DMS153 treated with DMSO at 0.1 percent for 48 hours (cell line): ENCODE data around the gene COPA.
A peak's percentile ranks its signal among the peaks of the same experiment; 100 is the strongest.
"Not testable (repeated sequence)": the region's sequence is repeated elsewhere in the genome, so short reads cannot be mapped to it uniquely, and the experiment has no call there.

ENCODE experiments used
- DNase-seq: peaks from one replicate; lab custom pipeline; 2025; ENCODE audit not compliant: unreplicated experiment; lab: John Stamatoyannopoulos, UW

The COPA gene

DNA sequence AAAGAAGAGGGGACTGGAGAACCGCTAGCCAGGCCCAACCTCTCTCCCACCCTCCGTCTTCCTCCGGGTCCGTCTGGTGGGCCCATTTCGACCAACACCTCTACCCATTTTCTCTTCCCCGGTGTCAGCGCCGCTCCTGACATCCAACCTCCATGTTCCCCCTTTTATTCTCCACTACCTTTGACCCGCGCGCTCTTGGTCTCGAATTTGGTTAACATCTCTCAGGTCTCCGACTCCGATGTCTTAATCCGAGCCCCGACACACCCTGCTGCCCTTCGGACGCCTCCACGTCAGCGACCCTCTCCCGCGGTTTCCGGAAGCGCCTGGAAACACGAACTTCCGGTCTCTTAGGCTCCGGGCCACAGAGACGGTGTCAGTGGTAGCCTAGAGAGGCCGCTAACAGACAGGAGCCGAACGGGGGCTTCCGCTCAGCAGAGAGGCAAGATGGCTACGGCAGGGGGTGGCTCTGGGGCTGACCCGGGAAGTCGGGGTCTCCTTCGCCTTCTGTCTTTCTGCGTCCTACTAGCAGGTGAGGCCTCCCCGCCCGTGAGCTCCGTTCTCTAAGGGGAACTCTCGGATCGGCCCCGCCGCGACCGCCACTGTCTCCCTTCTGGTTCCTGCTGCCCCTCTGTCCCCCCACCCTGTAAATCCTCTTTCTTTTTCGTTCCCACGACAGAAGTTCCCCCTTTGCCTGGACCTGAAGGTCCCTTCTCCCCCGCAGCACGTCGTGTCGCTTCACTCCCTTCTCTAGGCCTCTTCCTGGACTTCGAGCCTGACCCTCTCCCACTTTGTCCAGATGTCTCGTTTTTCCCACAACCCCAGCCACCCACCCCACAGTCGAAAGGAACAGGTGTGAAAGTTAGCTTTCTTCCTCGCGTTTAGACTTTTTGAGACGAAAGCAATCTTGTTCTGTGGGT is at the start of gene COPA, which contains the start of gene NCSTN:
TSS of gene COPA (minus strand) at position 298 of the 917 bp plus-strand sequence. CDS start at position 218, 80 bp downstream.
TSS of gene NCSTN (plus strand) at position 431 of the 917 bp plus-strand sequence. CDS start at position 445, 14 bp downstream.
- peak; percentile 90 for DNase-seq

DNA sequence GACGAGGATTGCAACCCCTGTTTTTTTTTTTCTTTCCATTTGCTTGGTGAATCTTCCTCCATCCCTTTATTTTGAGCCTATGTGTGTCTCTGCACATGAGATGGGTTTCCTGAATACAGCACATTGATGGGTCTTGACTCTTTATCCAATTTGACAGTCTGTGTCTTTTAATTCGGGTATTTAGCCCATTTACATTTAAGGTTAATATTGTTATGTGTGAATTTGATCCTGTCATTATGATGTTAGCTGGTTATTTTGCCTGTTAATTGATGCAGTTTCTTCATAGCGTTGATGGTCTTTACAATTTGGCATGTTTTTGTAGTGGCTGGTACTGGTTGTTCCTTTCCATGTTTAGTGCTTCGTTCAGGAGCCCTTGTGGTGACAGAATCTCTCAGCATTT is 45.4 kb upstream of the COPA start:
- DNase-seq = not testable (repeated sequence)

DNA sequence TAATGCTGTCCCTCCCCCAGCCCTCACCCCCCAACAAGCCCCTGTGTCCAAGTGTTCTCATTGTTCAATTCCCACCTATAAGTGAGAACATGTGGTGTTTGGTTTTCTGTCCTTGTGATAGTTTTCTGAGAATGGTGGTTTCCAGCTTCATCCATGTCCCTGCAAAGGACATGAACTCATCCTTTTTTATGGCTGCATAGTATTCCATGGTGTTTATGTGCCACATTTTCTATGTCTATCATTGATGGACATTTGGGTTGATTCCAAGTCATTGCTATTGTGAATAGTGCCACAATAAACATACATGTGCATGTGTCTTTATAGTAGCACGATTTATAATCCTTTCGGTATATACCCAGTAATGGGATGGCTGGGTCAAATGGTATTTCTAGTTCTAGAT is 41.8 kb upstream of the COPA start:
- DNase-seq = not testable (repeated sequence)

DNA sequence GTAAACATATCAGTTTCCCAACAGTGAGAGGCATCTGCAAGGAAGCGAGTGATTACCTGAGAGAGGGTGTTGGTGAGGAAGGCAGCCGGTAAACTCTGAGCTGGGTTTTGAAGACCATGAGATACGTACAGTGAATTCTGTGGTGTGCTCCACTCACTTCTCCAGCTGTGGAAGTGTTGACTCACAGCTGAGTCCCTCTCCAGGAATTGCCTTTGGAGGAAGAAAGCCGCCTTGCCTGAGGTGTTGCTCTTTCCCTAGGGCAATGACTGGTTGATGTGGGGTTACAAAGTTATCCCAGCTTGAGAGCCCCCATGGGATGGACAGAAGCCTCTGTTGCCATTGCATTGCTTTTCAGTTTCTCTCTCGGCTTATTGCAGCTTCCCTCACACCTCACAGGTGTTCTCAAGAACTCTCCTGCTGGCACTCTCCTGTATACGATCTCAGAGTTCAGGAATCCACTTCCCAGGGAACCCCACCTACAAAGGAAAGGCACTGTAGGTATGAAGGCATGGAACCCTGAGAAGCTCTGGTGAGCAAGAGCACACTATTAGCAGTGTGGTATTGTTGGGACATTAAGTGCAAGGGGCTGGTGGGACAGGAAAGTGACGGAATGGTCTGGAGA is 34.6 kb upstream of the COPA start:
- DNase-seq = no peak

DNA sequence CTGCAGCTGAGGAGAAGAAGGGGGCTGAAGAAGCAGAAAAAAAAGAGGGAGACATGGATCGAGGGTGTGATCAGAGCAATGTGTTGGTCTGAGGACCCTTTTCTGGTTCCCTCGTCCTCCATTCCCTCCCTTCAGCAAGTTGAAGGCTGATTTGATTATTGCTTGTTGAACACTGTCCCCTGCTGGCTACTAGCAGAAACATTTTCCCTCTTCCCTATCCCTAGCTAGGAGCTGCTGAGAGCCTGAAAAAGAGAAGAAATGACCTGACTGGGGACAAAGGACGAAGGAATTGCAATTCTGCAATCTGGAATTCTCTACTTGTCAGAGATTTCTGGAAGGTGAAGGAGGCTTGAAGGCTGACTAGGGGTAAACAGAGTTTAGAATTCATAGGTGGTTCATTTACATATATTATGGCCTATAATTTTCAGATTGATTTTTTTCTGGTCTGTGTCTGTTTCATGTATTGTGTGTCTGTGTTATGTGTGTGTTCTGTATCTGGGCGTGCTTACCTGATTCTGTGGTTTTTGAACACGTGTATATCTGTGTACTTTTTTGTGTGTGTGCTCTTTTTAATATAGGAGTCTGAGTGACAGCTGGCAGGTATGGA is 33.6 kb upstream of the COPA start:
- DNase-seq = peak; percentile 89

DNA sequence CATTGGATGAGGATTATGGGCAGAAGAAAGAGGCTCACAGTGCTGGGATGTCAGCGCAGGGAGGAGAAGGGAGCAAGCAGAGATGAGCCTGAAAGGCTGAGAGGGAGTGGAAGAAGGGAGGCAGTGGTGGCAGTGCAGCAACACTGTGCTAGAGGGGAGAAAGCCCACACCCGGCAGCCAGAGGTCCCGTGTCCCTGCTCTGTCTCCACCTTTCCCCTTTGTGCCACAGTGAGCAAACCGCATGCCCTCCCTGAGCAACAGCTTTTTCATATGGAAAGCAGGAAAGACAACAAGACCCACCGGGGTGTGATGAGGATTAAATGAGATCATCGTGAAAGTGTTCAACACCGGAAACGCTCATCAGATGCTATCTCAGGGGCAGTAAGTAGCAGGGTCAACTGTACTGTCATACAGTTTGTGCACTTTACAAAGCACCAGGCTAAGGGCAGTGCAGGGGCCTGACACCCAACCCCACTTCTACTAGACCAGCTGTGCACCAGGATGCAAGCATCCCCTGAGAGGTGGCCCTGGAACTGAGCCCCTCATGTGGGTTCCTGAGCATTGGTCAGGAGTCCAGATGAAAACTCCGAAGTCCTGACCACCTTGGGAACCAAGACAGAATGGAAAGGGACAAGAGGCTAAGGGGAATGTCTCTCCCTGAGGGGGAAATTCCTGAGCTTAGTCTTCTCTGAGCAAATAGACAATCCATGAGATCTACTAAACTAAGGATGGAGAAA is 32.9 kb upstream of the COPA start:
- DNase-seq = no peak

DNA sequence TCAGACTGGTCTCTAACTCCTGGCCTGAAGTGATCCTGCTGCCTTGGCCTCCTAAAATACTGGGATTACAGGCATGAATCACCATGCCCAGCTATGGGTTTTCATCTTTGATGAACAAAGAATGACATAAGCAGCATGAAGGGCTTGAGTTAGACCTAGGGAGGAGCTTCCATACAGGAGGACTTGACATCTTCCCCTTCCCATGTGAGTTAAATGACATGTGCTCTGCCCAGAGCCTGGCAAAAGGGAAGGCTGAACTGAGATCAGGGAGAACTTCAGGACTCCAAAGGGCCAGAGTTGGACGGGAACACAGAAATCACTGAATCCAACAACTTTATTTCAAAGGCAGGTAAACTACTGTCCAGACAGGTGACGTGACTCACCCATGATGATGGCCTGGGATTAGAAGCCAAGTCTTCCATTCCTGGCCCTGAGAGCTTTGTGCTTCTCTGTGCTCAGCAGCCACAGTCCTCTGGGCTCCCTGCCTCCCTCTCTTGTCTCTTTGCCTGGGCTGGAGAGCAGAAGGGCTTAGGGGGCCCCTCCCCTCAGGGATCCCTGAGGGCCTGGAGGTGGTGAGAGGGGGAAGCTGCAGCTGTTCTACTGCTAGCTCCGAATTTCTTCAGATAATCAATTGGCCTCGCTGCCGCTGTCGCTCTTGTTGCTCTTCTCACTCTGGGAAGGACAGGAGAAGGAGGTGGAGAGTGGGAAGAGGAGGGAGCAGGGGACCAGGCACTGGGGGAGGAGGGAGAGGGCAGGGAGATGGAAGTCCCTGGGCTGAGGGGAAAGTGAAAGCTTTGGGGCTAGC is 31.5 kb upstream of the COPA start:
- DNase-seq = no peak

DNA sequence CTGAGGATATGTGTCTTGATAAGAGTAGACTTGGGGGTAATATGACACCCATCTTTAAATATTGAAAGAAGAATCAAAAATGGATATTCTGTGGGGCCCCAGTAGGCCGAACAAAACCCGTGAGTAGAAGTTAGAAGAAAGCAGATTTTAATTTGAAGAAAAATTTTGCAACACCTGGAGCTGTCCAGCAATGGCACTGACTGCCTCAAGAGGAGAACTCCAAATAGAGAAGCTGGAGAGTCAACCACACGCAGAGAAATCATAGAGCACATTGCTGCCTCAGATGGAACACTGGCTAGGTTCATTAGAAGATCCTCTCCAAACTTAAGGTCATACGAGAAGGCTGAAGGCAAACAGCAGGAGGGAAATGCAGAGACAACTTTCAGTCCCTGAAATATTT is 30.6 kb upstream of the COPA start:
- no peak for DNase-seq

DNA sequence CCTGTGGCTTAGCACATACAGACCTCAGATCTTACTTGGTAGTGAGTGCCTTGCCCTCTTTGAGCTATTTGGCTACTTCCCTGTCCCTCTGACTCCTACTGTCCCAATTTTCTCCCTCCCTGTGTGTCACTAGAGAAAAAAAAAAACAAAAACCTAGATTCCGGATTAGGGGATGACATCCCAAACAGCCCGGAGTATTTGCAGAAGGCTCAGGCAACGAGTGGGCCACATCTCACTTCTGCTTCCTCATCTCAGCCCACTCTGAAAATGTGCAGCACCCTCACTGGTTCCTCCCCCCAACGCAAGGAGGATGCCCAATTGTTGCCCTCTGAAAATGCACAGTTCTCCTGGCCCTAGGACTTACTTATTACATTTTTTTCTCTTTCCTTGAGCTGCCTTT is 28.7 kb upstream of the COPA start:
- no peak for DNase-seq

DNA sequence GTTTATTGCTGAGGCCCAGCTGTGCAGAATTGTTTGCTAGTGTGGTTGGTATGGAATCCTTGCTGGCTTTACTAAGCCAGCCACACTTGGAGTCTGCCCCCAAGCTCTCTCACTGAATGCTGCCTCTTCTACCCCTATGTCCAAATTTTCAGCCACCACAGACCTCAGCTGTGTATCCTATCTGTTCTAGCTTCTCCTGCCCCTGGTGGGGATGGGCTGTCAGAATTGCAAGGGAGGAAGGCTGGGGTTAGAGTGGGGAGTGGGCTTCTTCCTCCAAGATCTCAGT is 28.2 kb upstream of the COPA start:
- DNase-seq = no peak

DNA sequence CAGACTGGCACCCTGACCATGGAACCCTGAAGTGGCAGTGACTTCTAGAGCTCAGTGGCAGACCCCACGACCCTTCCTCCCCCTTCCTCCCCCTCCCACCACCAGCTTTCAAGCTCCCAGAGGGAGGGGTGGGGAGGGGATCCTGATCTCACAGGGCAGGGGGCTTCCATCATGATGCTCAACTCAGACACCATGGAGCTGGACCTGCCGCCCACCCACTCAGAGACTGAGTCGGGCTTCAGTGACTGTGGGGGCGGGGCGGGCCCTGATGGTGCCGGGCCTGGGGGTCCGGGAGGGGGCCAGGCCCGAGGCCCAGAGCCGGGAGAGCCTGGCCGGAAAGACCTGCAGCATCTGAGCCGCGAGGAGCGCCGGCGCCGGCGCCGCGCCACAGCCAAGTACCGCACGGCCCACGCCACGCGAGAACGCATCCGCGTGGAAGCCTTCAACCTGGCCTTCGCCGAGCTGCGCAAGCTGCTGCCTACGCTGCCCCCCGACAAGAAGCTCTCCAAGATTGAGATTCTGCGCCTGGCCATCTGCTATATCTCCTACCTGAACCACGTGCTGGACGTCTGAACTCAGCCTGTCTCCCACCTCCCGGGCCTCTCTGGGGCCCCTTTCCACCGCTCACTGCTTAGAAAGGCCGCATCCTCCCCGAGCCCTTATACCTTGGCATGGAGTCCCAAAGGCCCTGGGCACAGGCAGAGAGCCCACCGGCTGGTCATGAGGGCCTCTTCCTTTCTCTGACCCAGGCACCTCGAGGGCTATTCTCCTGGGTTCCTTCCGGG is 27.7 kb upstream of the COPA start:
- no peak for DNase-seq

DNA sequence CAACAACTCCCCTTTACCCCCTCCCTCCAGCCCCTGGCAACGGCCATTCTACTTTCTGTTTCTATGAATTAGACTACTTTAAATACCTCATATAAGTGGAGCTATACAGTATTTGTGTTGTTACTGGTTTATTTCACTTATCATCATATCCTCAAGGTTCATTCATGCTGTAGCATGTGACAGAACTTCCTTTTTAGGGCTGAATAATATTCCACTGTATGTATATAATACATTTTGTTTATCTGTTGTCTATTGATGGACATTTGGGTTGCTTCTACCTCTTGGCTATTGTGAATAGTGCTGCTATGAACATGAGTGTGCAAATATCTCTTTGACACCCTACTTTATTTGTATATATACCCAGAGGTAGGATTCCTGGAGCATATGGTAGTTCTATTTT is 26.0 kb upstream of the COPA start:
- no peak for DNase-seq

DNA sequence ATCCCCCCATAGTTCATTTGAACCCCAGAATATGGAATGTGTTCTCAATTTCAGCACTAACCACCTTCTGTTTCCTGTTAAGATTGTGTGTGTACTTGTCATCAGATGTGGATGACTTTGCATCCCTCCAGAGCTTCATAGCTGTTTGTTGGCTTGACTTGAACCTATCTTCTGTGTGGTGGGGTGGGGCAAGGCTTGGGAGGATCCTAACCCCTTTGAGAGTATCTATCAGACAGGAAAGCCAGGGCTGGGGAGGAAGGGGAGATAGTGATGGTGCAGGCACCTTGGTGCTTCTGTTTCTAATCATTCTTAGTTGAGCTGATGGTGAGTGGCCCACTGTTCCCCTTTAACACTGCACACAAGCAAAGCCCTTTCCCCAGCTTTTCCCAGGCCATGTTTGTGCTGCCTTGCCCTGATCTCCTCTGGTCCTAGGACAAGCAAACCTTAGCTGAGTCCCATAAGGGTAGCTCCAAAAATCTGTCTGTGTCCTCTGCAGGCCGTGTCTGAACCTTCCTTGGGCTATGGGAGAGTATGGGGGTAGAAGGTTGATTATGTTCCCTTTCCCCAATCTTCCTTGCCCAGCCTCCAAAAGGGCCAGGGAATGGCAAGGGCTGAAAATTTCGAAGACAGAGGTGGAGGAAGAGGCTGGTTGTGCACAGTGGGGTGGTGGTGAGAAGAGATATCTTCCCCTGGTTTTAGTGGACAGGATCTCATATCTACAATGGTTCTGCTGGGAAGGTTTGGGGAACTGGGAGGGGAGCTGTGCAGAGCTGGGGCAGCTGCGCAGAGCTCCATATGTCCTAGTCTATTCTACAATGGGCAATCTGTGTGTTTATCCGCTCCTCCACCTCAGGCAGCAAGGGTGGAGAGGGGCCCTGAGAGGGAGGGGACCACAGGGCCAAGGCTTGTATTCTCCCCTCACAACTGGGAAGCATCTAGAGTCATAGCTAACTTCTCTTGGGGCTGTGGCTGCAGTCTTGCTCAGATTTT is 25.2 kb upstream of the COPA start:
- DNase-seq = no peak

DNA sequence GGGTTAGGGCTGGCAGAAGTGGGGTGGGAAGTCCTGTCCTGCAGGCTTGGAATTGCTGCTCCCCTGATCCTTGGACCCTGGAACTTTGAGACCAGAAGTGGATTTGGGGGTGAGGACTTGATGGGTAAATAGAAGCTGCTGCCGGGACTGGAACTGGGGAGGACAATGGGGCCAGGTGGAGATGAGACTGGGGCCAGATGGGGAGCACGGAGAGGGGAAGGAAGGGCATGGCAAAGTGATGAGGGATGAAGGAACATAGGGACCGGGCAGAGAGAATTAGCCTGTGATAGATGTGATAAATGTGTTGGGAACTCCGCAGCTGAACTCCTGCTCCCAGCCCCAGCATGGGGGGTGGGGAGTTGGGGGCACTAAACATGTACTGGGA is 24.5 kb upstream of the COPA start:
- DNase-seq = no peak

DNA sequence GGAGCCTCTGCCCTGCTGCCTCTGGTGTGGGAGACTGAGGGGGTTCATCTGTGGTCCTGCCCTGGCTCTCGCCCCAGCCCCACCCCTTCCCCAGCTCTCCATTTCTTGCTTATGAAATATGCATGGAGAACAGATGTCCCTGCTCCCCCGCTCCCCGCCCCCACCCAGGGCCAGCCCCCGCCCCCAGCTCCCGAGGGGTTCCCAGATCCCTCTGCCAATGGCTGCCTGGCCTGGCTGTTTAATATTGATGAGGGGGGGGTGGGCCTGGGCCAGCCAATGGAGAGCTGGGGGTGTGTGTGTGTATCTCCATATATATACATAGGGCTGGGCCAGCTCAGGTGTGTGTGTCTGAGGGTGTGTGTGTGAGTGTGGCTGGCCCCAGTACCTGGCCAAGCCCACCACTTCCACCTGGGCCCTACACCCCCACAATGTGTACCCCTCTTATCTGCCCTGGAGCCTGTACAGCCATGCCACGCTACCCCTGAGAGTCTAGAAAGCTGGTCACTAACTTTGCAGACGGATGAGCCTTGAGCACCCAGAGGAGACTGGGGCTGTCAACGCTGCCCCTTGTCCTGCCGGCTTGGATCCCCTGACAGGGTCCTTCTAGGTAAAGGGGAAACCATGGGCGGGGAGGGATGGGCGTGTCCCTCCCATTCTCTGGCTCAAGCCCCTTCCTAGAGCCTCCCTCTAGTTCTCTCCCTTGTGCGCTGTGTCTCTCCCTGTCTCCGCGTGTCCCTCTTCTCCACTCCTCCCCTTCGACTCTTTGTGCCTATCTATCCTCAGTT is 23.9 kb upstream of the COPA start, which contains the start of gene NHLH1:
TSS of gene NHLH1 (plus strand) at position 341 of the 785 bp plus-strand sequence. CDS start 3,661 bp downstream, outside the sequence.
- DNase-seq = no peak

DNA sequence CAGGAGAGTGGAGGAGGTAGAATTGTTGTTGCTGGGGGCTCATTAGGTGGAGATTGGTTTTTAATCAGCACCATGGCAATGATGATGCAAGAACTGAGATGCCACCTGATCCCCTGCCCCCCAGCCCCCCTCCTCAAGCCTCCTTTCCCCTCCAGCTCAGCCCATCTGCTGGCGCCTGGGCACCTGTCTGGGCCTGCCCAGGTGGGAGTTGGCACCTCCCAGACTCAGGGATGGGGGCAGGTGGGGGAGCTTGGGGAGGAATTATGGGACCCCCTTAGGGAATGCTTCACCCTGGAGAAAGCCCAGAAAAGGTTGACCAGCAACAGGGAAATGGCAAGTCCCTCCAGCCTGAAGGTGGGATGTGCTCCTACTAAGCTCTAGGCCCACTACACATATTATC is 22.3 kb upstream of the COPA start:
- DNase-seq = no peak

DNA sequence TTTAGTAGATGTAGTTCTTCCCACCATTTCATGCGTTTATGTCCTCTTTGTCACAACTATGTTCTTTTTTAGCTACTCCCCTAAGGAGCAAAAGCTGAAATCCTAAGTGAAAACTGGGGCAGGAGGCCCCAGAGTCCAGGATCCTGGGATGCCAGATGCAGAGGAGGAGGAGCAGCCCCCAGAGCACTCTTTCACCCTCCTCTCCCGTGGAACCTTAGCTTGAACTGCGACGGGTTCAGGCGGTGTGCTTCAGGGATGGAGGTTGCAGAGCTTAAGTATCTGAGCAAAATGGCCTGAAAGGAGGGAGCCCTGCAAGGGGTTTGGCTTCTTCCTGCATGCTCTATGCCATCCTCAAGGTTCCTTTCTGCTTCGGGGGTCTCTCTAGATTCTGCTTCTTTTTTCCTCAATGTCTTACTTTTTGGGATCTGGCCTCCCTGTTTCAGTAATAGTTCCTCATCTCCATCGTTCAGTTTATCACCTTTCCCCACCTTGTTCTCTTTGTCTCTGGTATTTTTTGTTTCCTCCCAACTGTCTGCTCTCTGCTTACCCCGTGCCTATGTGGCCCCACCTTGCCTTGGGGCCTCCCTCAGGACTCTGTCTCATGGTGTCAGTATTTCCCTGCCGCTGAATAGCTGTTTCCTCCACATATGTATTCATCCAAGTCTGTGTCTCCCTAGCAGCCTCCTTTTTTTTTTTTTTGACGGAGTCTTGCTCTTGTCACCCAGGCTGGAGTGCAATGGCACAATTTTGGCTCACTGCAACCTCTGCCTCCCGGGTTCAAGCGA is 21.1 kb upstream of the COPA start:
- no peak for DNase-seq
